Endodermal cell (in vitro differentiated cells): ENCODE data around the gene ABHD10. TPM values are rescaled to one million over a fixed set of nuclear protein-coding genes. Genes with fewer than 3 reads are reported as not detected.

Experiments used
- DNase-seq: peaks from one replicate; pipeline ENCODE4 v3.0.0-alpha.2; 2017
- H3K27ac ChIP-seq: 2 replicates; pipeline ENCODE4 v1.5.1; 2013; ENCODE audit warnings: mild to moderate bottlenecking, low read depth, low read length, moderate library complexity
- H3K27me3 ChIP-seq: 2 replicates; pipeline ENCODE4 v1.6.1; 2013; ENCODE audit warnings: mild to moderate bottlenecking, low read length, moderate library complexity; ENCODE audit not compliant: insufficient read depth, control insufficient read depth, poor library complexity, severe bottlenecking
- H3K36me3 ChIP-seq: 2 replicates; pipeline ENCODE4 v1.7.0; 2013; ENCODE audit warnings: mild to moderate bottlenecking, low read length, moderate library complexity; ENCODE audit not compliant: control insufficient read depth, insufficient read depth
- H3K4me1 ChIP-seq: one replicate; pipeline ENCODE4 v1.7.0; 2013; ENCODE audit warnings: low read length; ENCODE audit not compliant: control insufficient read depth, insufficient read depth
- H3K4me3 ChIP-seq: 2 replicates; pipeline ENCODE4 v1.5.1; 2013; ENCODE audit warnings: mild to moderate bottlenecking, low read length, moderate library complexity
- H3K9ac ChIP-seq: 2 replicates; pipeline ENCODE4 v1.6.1; 2013; ENCODE audit warnings: mild to moderate bottlenecking, low read length, moderate library complexity; ENCODE audit not compliant: poor library complexity, severe bottlenecking; ENCODE audit errors: extremely low read depth
- H3K9me3 ChIP-seq: 2 replicates; pipeline ENCODE4 v1.6.1; 2013; ENCODE audit warnings: mild to moderate bottlenecking, low read length, moderate library complexity; ENCODE audit not compliant: control insufficient read depth
- H3K27ac Mint-ChIP-seq: 2 replicates; pipeline ENCODE4 v1.8.0; 2020; ENCODE audit warnings: mixed read lengths
- H3K27me3 Mint-ChIP-seq: 2 replicates; pipeline ENCODE4 v1.8.0; 2021; ENCODE audit warnings: mild to moderate bottlenecking, mixed read lengths; ENCODE audit not compliant: insufficient read depth
- H3K36me3 Mint-ChIP-seq: 2 replicates; pipeline ENCODE4 v1.8.0; 2020; ENCODE audit warnings: low read depth, mixed read lengths
- H3K4me1 Mint-ChIP-seq: 2 replicates; pipeline ENCODE4 v1.8.0; 2020; ENCODE audit warnings: mixed read lengths
- H3K4me3 Mint-ChIP-seq: 2 replicates; pipeline ENCODE4 v1.8.0; 2020; ENCODE audit warnings: mild to moderate bottlenecking, moderate library complexity, mixed read lengths
- H3K9me3 Mint-ChIP-seq: 2 replicates; pipeline ENCODE4 v1.8.0; 2020; ENCODE audit warnings: mild to moderate bottlenecking, mixed read lengths
- CTCF ChIP-seq: fragments of 200-600 bp; sonication (generic); conservative IDR thresholded peaks from 2 replicates; pipeline ENCODE4 v1.5.0; 2021; ENCODE audit warnings: antibody characterized with exemption, mild to moderate bottlenecking
- WGBS, 2 experiments: methylation state at CpG; one replicate each; pipeline versions ENCODE4 v1.1.5 to v1.1.7; 2013; ENCODE audit warnings: missing lambda C conversion rate in 2 of 2, mixed read lengths in 1 of 2; ENCODE audit not compliant: insufficient coverage in 1 of 2, insufficient read length in 1 of 2; 5-methylcytosine and 5-hydroxymethylcytosine counted together
- total RNA-seq, 2 donors: library from RNA; stranded (reverse); fragmentation: NEBNext Ultra II Directional in 1 of 2; extraction: Animal tissue kit (Norgen Biotek cat#: 25700) in 1 of 2; gene quantifications; 2 replicates in 1 of 2; 3 replicates in 1 of 2; pipeline ENCODE4 v1.2.1, GENCODE V29; 2021

The ABHD10 gene
- total RNA-seq, 2 donors from 2014 or later, result 27.9 to 38.1 TPM

GRCh38 chr3:111954228-111954990, 24.4 kb upstream of the ABHD10 start:
- WGBS, 2 experiments, result 73 to 76% methylated on average over 4 to 6 of the region's 6 CpGs
- Mint-ChIP-seq H3K27ac (no peak overlapping the region), H3K36me3 (peaks cover 23% of the 10 kb centered on the region)

GRCh38 chr3:111955876-111956275, 22.9 kb upstream of the ABHD10 start:
- Histone ChIP-seq H3K27ac (no peak overlapping the region), H3K4me1 (no peaks in the 10 kb centered on the region), H3K9me3 (no peaks in the 10 kb centered on the region), H3K27me3 (no peaks in the 10 kb centered on the region), H3K4me3 (no peak overlapping the region), H3K9ac (no peak overlapping the region), H3K36me3 (peaks cover 56% of the 10 kb centered on the region)
- no peak for DNase-seq
- Mint-ChIP-seq H3K27ac (no peak overlapping the region), H3K4me1 (peaks cover 31% of the 10 kb centered on the region), H3K27me3 (no peaks in the 10 kb centered on the region), H3K9me3 (no peaks in the 10 kb centered on the region), H3K4me3 (no peak overlapping the region), H3K36me3 (peaks cover 21% of the 10 kb centered on the region)
- 100% methylated on average over 1 of the region's 1 CpG; no CpG with 5 or more reads in 1 of the 2 experiments for WGBS, 2 experiments
- no peak for TF ChIP-seq CTCF

More at GRCh38 chr3:111954228-111954990, 24.4 kb upstream of the ABHD10 start:
- TF ChIP-seq CTCF, result no peak
- Histone ChIP-seq H3K27ac (no peak overlapping the region), H3K4me1 (no peaks in the 10 kb centered on the region), H3K27me3 (no peaks in the 10 kb centered on the region), H3K4me3 (no peak overlapping the region), H3K36me3 (peaks cover 52% of the 10 kb centered on the region), H3K9ac (no peak overlapping the region), H3K9me3 (no peaks in the 10 kb centered on the region)
- no peaks in the 10 kb centered on the region for H3K27me3 Mint-ChIP-seq
- H3K4me3 Mint-ChIP-seq, result no peak overlapping the region
- peaks cover 31% of the 10 kb centered on the region for H3K4me1 Mint-ChIP-seq
- H3K9me3 Mint-ChIP-seq, result no peaks in the 10 kb centered on the region
- no peak for DNase-seq

- Histone ChIP-seq H3K4me3 (no peak overlapping the region), H3K9me3 (no peaks in the 10 kb centered on the region), H3K27ac (peak overlapping the region; percentile 99), H3K4me1 (no peaks in the 10 kb centered on the region), H3K9ac (no peak overlapping the region), H3K36me3 (peaks cover 54% of the 10 kb centered on the region), H3K27me3 (no peaks in the 10 kb centered on the region)
- no peak overlapping the region for H3K27ac Mint-ChIP-seq
- H3K4me1 Mint-ChIP-seq, result peaks cover 34% of the 10 kb centered on the region
- TF ChIP-seq CTCF, result no peak
- H3K27me3 Mint-ChIP-seq, result no peaks in the 10 kb centered on the region
- no peak for DNase-seq
- H3K4me3 Mint-ChIP-seq, result no peak overlapping the region
- WGBS, 2 experiments, result 87 to 91% methylated on average over 3 of the region's 3 CpGs
- no peaks in the 10 kb centered on the region for H3K9me3 Mint-ChIP-seq
- peaks cover 21% of the 10 kb centered on the region for H3K36me3 Mint-ChIP-seq
Observed at GRCh38 chr3:111956449-111956848, 22.4 kb upstream of the ABHD10 start.
